CD4-positive, alpha-beta T cell treated with Interleukin-17A for 4 hours (primary cell): Measurements from ENCODE around the gene HOXB4.
A peak's percentile ranks its signal among the peaks of the same experiment; 100 is the strongest.

Source experiments
- DNase-seq: peaks from one replicate; pipeline ENCODE4 v3.0.0-alpha.2; 2020; ENCODE audit warnings: mixed read lengths

The HOXB4 gene

DNA sequence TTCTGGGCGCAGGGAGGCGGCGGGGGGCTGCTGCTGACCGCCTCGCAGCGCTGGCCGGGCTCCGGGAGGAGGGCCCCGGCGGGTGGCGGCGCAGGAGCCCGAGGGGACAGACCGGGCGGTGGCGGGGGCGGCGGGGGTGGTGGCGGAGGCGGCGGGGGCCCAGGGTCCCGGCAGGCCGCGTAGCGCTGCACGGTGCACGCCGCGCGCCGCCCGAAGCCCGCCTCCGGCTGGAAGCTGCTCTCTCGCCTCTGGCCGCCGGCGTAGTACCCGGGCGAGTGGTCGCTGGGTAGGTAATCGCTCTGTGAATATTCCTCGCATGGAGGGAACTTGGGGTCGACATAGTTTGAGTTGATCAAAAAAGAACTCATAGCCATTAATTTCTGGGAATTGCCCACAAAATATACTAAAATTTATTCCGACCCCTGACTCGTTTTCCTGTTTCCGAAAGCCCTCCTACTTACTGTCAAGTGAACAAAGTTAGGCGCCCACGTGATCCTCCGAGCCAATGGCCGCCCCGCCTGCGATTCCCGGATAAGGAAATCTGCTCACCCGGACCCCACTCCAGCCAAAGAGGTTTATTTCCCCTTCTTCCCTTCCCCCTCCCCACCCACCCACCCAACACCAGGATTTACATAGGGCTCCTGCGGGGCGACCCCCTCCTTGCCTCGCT, at the start of gene HOXB4:
HOXB4 (minus strand) TSS at position 405 of the 670 bp plus-strand sequence; CDS start at position 374, 31 bp downstream.
- DNase-seq: peak; percentile 77

- DNase-seq: no peak
Observed at GRCh38 chr17:48627118-48627597, 49.0 kb upstream of the HOXB4 start.

GRCh38 chr17:48626245-48627117, 48.3 kb upstream of the HOXB4 start, which contains the start of gene HOXB9:
Gene HOXB9 (minus strand): TSS chr17:48626358. CDS start chr17:48626269, 89 bp downstream.
- DNase-seq: peak; percentile 49

DNA sequence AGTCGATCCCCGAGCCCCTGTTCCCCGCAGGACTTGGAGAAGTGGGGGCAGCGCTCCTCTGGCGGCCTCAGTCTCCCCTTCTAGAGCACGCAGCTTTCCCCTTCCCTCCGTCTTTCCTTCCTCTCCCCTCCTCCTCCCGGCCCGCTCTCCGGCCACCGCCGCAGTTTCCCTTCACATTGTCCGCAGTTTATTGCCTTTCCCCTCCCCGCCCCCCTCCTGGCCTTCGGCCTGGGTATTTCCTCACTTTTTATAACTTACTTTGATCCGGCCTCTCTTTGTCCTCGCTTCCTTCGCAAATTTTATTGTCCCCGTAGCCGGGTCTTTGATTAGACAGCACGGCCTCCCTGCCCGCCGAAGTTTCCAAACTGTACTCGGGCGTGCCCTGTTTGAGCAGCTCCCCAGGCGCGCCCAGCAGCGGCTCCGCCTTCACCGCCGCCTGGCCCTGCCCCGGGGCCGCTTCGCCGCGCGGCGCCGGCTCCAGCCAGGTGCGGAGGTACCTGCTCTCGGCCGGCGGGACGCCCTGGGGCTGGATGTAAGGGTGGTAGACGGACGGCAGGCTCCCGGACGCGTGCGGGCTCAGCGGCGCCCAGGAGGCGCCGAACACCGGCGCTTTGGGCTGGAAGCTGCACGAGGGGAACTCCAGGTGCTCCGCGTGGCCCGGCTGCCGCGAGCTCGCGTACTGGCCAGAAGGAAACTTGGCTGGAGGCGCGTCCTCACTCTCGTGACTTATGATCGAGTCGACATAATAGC, 47.5 kb upstream of the HOXB4 start:
- DNase-seq: peak; percentile 45

DNA sequence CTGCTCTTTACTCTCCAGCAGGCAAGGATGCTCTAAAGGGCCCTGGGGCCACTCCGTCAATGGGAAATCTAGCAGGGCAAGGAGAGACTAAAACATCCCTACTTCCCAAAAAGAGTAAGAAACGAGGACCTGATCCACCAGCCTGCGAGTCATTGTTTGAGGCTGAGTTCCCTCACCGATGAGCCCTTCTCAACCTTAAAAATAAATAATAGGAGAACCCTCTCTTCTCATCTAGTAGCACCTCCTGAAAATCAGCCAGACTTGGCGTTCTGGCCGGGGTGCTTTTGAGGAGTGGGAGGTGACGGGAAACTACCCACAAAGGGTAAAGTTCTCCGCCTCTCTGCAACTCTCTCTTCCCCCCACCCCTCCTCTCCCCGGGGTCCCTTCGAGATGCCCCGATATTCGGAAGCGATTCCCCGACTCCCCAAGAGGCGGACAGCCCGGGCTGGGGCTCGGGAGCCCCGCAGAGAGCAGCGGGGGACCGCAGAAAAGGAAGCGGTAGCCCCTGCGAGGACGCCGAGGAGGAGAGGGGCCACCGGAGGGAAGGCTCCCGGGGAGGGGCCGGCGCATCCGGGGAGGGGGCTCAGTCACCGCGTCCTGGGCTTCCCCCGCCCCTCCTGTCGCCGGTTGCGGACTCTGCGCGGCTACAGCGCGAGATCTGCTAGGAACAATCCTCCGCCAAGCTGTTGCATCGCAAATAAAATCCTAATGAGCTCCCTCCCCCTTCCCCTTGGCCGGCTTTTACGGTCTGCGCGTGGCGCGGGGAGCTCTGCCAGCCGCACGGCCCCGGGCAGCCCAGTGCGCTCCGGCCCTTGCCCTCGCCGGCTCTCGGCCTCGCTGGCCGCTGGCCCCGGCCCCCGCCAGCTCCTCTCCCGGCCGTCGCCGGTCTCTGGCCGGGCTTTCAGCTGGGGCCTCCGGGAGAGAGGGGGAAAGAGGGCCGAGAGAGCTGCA, 46.7 kb upstream of the HOXB4 start:
- DNase-seq: no peak

DNA sequence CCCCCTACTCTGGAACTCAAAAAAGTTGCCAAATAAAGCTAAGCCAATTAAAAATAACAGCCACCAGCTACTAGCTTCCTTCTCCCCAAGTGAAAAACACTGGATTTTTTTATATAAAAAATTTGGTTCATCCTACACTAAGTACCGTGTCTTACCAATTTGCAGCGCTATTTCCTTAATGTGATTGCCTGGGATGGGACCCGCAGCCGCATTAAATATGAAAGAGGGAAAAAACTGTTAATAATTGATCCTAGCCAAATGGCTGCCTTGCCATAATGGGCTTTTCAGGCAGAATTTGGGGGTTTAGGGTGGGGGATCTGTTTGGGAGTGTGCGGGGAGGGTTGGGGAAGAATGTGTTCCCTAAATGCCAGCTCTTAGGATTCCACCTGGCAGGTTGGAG, 46.0 kb upstream of the HOXB4 start:
- no peak for DNase-seq

GRCh38 chr17:48623583-48623982, 45.4 kb upstream of the HOXB4 start:
- no peak for DNase-seq

GRCh38 chr17:48622857-48623256, 44.7 kb upstream of the HOXB4 start:
- no peak for DNase-seq

DNA sequence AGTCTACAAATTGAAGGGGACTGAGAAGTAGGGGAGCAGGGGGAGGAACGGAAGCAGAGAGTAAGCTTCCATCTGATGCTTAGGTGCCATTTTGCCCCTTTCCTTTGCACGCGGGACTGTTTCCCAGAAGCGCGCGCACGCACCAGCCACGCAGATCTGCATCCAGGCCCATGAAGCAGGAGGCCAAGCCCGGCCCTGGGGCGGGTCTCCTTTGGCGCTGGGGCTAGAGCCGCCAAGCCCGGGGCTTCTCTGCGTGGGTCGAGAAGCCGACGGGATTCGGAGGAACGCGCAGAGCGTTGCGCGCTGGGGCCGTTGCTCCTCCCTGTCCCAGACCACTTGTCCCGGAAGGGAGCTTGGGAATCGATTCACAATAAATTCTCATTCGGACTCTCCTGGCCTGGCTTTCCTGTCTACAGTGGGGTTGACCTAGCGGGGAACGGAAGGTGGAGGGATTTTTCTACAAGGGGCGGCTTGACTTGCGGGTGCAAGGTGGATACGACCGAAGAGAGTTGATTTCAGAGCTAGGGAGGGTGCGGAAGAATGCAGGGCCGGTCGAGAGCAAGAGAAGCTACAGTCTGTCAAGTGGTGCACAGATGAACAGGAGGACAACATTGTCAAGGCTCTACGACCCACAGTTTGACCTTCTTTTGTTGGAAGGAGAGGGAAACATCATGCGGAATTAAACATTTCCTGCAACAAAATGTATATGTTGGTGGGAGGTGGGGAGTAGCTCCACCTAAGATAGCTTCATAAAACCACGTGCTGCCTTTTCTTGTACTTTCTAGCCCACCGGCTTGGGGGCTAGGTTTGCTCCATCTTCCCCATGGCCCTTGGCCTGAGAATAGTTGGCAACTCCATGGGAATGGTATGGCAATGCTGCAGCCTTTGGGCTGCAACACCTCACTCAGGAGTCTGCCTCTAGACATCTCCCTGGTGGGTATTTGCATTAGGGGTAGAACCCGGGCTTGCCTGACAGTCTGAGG, 43.6 kb upstream of the HOXB4 start:
- no peak for DNase-seq

DNA sequence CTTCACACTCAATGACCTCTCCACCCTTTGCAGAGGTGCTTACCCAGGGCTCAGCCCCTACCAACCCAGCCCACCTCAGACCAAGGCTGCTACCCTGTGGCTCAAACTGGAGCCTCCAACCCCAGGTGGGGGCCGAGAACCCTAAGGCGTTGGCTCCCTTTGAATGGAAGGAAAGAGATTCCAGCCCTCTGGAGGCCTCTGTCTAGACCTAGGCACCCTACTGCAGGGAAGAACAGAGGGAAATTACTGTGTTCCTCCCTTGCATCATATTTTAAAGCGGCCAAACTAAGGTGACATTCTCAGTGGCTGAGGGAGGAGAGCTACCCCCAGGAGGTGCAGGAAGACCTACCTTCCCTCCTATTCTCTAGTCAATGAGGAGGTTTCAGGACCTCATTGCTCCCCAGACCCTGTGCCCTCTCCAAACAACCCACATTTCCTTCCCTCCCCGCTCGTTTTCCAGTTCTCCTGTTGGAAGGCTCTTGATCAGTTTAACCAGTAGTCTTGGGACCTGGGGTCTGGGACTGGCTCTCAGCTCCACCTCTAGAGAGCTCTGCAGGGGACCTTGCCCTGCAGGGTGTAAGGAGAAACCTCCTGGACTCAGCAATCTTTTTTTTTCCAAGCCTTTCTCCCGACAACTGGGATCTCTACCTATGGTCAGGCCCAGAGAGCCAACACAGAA, 42.5 kb upstream of the HOXB4 start:
- no peak for DNase-seq

DNA sequence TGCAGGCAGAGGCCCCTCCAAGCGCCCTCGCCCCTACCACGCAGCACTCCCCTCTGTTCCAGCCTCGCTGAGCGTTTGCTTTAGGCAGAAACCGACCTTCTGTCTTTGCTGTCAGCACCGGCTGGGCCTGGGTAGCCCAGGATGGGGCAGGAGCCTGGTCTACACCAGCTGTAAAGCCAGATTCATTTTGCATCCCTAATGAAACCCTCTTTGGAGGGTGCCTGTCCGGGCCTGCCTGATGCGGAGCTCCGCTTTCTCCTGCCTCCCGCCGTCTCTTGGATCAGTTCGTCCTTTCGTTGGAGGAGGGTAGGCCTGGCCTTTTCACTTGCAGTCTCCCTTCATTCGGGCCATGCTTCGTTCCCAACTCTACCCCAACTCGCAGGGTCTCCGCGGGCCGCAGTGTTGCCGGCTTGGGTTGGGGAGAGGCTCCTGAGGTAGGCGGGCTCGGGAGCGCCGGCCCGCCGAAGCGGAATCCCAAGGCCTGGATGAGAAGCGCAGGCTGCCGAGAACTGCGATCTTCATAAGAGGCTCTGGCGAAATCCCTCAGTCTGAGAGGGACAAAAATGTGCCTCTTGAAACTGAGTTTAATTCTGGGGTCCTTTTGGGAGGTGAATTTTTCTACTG, 41.8 kb upstream of the HOXB4 start:
- DNase-seq: no peak

DNA sequence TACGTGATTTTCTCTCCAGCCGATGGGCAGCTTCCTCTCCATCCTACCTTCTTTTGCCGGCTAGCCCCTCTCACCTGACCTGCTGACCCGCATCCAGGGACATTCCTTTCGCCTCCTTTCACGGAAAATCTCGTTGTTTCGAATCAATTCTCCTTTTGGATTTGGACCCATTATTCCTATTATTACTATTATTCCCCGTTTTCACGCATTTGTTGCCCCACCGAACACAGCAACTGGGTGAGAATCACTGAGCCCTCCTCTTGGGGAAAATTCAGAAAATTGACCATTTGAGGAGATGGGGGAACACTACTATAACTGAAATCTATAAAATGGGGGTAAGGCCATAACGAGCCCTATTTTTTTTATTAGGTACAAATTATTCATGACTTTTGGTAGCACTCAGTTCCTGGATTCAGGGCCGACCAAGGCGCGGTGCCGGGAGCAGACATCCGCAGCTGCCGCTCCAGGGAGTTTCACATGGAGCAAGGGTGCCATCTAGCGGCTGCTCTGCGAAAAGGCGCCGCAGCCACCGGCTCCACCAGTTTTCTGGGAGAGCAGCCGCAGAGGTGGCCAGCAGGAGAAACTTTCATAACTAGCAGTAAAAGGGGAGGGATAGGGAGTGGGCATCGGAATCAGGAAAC, 40.2 kb upstream of the HOXB4 start:
- peak; percentile 89 for DNase-seq

- DNase-seq: no peak
Observed at GRCh38 chr17:48617471-48618255, 39.5 kb upstream of the HOXB4 start.

DNA sequence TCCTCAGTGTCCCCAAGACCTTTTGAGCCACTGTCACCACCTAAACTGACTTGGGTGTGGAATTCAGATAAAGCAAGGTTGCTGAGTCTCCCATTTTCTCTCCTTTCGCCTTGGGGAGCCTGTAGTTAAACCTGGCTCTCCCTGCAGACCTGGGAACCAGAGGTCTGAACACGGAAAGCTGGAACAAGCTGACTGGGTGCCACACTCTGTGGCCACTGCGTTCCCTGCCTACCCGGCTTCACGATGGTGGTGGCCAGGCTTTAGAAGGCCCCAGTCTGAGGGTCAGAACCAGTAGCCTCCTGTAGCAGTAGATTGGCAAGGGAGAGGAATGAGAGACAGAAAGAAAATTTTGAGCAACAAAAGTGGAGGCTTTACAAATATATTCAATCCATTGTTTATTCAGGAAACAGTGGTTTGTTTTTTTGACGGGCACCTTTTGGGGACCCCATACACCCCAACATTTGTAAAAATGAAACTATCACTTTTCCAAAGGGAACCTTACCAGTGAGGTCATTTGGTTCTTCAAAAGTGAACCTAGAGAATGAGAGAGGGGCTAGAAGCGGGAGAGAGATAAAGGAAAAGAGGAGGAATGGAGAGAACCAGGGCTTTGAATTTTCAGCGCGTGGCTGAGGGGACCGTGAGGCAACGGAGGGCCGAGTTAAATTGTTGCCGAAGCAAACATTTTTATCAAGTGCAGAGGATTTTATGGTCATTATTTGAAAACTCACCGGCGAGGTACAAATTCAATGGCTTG, 38.7 kb upstream of the HOXB4 start:
- DNase-seq: no peak

GRCh38 chr17:48615963-48616716, 38.0 kb upstream of the HOXB4 start:
- DNase-seq: no peak
